Liver (tissue), 3 donors: Measurements from ENCODE around the gene FAM120AOS.

Experiments used
- CTCF ChIP-seq: fragments of 150-350 bp; IDR thresholded peaks from 2 replicates; pipeline ENCODE4 v1.5.1; 2017; ENCODE audit warnings: improper control_type of control experiment, low read depth, low read length; ENCODE audit not compliant: missing input control
- MAX ChIP-seq: IDR thresholded peaks from 2 replicates; pipeline ENCODE4 v1.6.1; 2016; ENCODE audit warnings: antibody characterized with exemption
- NR2F2 ChIP-seq: IDR thresholded peaks from 2 replicates; pipeline ENCODE4 v1.6.1; 2016; ENCODE audit warnings: antibody characterized with exemption
- SP1 ChIP-seq: IDR thresholded peaks from 2 replicates; pipeline ENCODE4 v1.6.1; 2018; ENCODE audit warnings: antibody characterized with exemption, mild to moderate bottlenecking
- TAF1 ChIP-seq: conservative IDR thresholded peaks from 2 replicates; pipeline ENCODE4 v1.6.1; 2016; ENCODE audit warnings: antibody characterized with exemption, mild to moderate bottlenecking
- TF ChIP-seq, protein P1 (sequence below): IDR thresholded peaks from 2 replicates; pipeline ENCODE4 v1.6.1; 2016; ENCODE audit warnings: antibody characterized with exemption
- TF ChIP-seq, protein P2 (sequence below): IDR thresholded peaks from 2 replicates; pipeline ENCODE4 v1.6.1; 2016; ENCODE audit warnings: antibody characterized with exemption, mild to moderate bottlenecking
- donor health status: healthy.
- donor health status: healthy.

- TF ChIP-seq NR2F2 (no peak), SP1 (no peak), CTCF (no peak), MAX (no peak), TAF1 (no peak)
- TF ChIP-seq, protein P1, sequence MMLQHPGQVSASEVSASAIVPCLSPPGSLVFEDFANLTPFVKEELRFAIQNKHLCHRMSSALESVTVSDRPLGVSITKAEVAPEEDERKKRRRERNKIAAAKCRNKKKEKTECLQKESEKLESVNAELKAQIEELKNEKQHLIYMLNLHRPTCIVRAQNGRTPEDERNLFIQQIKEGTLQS: no peak
- TF ChIP-seq, protein P2, sequence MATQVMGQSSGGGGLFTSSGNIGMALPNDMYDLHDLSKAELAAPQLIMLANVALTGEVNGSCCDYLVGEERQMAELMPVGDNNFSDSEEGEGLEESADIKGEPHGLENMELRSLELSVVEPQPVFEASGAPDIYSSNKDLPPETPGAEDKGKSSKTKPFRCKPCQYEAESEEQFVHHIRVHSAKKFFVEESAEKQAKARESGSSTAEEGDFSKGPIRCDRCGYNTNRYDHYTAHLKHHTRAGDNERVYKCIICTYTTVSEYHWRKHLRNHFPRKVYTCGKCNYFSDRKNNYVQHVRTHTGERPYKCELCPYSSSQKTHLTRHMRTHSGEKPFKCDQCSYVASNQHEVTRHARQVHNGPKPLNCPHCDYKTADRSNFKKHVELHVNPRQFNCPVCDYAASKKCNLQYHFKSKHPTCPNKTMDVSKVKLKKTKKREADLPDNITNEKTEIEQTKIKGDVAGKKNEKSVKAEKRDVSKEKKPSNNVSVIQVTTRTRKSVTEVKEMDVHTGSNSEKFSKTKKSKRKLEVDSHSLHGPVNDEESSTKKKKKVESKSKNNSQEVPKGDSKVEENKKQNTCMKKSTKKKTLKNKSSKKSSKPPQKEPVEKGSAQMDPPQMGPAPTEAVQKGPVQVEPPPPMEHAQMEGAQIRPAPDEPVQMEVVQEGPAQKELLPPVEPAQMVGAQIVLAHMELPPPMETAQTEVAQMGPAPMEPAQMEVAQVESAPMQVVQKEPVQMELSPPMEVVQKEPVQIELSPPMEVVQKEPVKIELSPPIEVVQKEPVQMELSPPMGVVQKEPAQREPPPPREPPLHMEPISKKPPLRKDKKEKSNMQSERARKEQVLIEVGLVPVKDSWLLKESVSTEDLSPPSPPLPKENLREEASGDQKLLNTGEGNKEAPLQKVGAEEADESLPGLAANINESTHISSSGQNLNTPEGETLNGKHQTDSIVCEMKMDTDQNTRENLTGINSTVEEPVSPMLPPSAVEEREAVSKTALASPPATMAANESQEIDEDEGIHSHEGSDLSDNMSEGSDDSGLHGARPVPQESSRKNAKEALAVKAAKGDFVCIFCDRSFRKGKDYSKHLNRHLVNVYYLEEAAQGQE: no peak
Measured at GRCh38 chr9:93431539-93432105, 21.8 kb downstream of the FAM120AOS start.
